GM12865 (cell line): ENCODE data around the gene TTC28.
"Not testable (repeated sequence)": the region's sequence is repeated elsewhere in the genome, so short reads cannot be mapped to it uniquely, and the experiment has no call there.

Source experiments
- DNase-seq: peaks from one replicate; pipeline ENCODE4 v3.0.0; 2010; ENCODE audit warnings: low read depth
- H3K4me3 ChIP-seq: 2 replicates; pipeline ENCODE4 v1.5.1; 2011; ENCODE audit warnings: mild to moderate bottlenecking, low read depth, low read length, control low read depth
- CTCF ChIP-seq: IDR thresholded peaks from 2 replicates; pipeline ENCODE4 v1.5.1; 2011; ENCODE audit warnings: low read length, control low read depth, low read depth, inconsistent platforms; ENCODE audit not compliant: insufficient read depth; ENCODE audit errors: missing control alignments

TTC28 gene

GRCh38 chr22:28097627-28098026 lies 582.0 kb downstream of the TTC28 start:
- TF ChIP-seq CTCF, result no peak
- DNase-seq, result no peak
- H3K4me3 ChIP-seq, result no peak overlapping the region

GRCh38 chr22:28096161-28096560 lies 583.5 kb downstream of the TTC28 start:
- no peak for TF ChIP-seq CTCF
- no peak for DNase-seq
- no peak overlapping the region for H3K4me3 ChIP-seq

- no peak for TF ChIP-seq CTCF
- H3K4me3 ChIP-seq, result no peak overlapping the region
These were observed 584.1 kb downstream of the TTC28 start for GRCh38 chr22:28095316-28096095.

GRCh38 chr22:28094771-28095170 lies 584.9 kb downstream of the TTC28 start:
- no peak overlapping the region for H3K4me3 ChIP-seq
- TF ChIP-seq CTCF, result no peak
- no peak for DNase-seq

More at GRCh38 chr22:28095316-28096095, 584.1 kb downstream of the TTC28 start:
- no peak for DNase-seq

GRCh38 chr22:28093711-28094110 lies 585.9 kb downstream of the TTC28 start:
- TF ChIP-seq CTCF, result no peak
- H3K4me3 ChIP-seq, result no peak overlapping the region
- DNase-seq, result no peak

- no peak for DNase-seq
- no peak for TF ChIP-seq CTCF
- H3K4me3 ChIP-seq, result no peak overlapping the region
These were observed 588.2 kb downstream of the TTC28 start for GRCh38 chr22:28091486-28091885.

- not testable (repeated sequence) for DNase-seq, H3K4me3 ChIP-seq
These were observed 590.1 kb downstream of the TTC28 start for GRCh38 chr22:28089541-28089940.
